Measurements from ENCODE around the gene IRF3.

Gene IRF3

GRCh38 chr19:49665351-49666119, at the start of gene IRF3, which contains the start of gene BCL2L12:
TSS of gene IRF3 (minus strand) at chr19:49665857. CDS start at chr19:49664838, 1,019 bp downstream.
TSS of gene BCL2L12 (plus strand) at chr19:49665933. CDS start at chr19:49666693, 760 bp downstream.
- peak; percentile 97 for DNase-seq (ENCODE audit: low spot score)

GRCh38 chr19:49713236-49713845, 47.7 kb upstream of the IRF3 start:
- DNase-seq (ENCODE audit: low spot score): no peak

- DNase-seq (ENCODE audit: low spot score): peak; percentile 86
Measured at GRCh38 chr19:49712397-49712859, 46.8 kb upstream of the IRF3 start.

GRCh38 chr19:49710372-49710951, 44.8 kb upstream of the IRF3 start:
- DNase-seq (ENCODE audit: low spot score): peak; percentile 54

GRCh38 chr19:49705919-49706318, 40.3 kb upstream of the IRF3 start:
- DNase-seq (ENCODE audit: low spot score): no peak

GRCh38 chr19:49704888-49705642, 39.4 kb upstream of the IRF3 start:
- no peak for DNase-seq (ENCODE audit: low spot score)

GRCh38 chr19:49701271-49701786, 35.7 kb upstream of the IRF3 start:
- DNase-seq (ENCODE audit: low spot score): no peak

- DNase-seq (ENCODE audit: low spot score): no peak
Measured at GRCh38 chr19:49700563-49700962, 34.9 kb upstream of the IRF3 start.

GRCh38 chr19:49699364-49699763, 33.7 kb upstream of the IRF3 start:
- no peak for DNase-seq (ENCODE audit: low spot score)

- no peak for DNase-seq (ENCODE audit: low spot score)
Measured at GRCh38 chr19:49696865-49697264, 31.2 kb upstream of the IRF3 start.

- DNase-seq (ENCODE audit: low spot score): no peak
Measured at GRCh38 chr19:49696115-49696514, 30.5 kb upstream of the IRF3 start.

GRCh38 chr19:49692147-49692506, 26.5 kb upstream of the IRF3 start:
- DNase-seq (ENCODE audit: low spot score): no peak

- peak; percentile 96 for DNase-seq (ENCODE audit: low spot score)
Measured at GRCh38 chr19:49691243-49692146, 25.8 kb upstream of the IRF3 start.

GRCh38 chr19:49690656-49691242, 25.1 kb upstream of the IRF3 start, which contains the start of gene CPT1C:
TSS of gene CPT1C (plus strand) at chr19:49691116. CDS start at chr19:49692253, 1,137 bp downstream.
- DNase-seq (ENCODE audit: low spot score): peak; percentile 94

GRCh38 chr19:49690079-49690655, 24.5 kb upstream of the IRF3 start:
- no peak for DNase-seq (ENCODE audit: low spot score)

- DNase-seq (ENCODE audit: low spot score): peak; percentile 38
Measured at GRCh38 chr19:49689133-49690078, 23.7 kb upstream of the IRF3 start, which contains the start of gene ADM5. TSS of gene ADM5 (plus strand) at chr19:49689594. CDS start at chr19:49689838, 244 bp downstream.

- no peak for DNase-seq (ENCODE audit: low spot score)
Measured at GRCh38 chr19:49688531-49689132, 23.0 kb upstream of the IRF3 start.

- DNase-seq (ENCODE audit: low spot score): no peak
Measured at GRCh38 chr19:49687566-49688316, 22.1 kb upstream of the IRF3 start.
